ENCODE results near the gene SHMT1.
"Not testable (repeated sequence)": the region's sequence is repeated elsewhere in the genome, so short reads cannot be mapped to it uniquely, and the experiment has no call there.

SHMT1 gene

DNA sequence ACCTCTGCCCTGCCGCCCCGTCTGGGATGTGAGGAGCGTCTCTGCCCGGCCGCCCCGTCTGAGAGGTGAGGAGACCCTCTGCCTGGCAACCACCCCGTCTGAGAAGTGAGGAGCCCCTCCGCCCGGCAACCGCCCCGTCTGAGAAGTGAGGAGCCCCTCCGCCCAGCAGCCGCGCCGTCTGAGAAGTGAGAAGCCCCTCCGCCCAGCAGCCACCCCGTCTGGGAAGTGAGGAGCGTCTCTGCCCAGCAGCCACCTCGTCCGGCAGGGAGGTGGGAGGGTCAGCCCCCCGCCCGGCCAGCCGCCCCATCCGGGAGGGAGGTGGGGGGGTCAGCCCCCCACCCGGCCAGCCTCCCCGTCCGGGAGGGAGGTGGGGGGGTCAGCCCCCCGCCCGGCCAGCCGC lies 65.3 kb downstream of the SHMT1 start:
- not testable (repeated sequence) for H3K4me1 ChIP-seq (ENCODE audit: control insufficient read depth, insufficient read depth, low read length); H3K4me3 ChIP-seq (ENCODE audit: low read length); H3K9me3 ChIP-seq (ENCODE audit: control insufficient read depth, low read length); H3K27me3 ChIP-seq (ENCODE audit: control insufficient read depth, insufficient read depth, low read length); H3K9ac ChIP-seq (ENCODE audit: low read length)
- H3K36me3 ChIP-seq (ENCODE audit: control insufficient read depth, insufficient read depth, low read length): peaks cover 14% of the 10 kb centered on the region

DNA sequence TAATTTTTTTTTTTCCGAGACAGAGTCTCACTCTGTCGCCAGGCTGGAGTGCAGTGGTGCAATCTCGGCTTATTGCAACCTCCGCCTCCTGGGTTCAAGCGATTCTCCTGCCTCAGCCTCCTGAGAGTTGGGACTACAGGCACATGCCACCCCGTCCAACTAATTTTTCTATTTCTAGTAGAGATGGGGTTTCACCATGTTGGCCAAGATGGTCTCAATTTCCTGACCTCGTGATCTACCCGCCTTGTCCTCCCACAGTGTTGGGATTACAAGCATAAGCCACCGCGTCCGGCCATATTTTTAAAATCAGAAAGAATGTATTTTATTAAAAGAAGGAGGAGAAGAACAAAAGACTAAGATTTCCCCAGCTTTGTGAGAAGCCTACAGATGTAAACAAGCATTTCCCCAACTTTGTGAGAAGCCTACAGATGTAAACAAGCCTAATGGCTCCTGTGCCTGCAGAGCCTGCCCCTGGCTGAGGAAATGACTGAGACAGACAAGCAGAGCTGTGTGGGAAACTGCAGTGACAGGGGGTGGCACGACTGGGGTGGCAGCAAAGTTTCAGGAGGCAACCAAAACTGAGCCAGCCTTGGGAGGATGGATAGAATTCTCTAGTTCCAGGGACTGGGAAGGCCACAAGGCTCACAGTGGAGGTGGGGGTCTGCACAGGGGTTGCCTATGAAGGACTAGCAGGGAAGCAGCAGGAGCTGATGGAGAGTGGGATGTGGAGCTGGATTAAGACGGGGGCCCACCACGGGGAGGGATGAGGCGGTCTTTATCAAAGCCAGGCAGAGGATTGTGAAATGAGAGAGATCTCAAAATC lies 71.4 kb downstream of the SHMT1 start:
- no peak overlapping the region for H3K4me3 ChIP-seq (ENCODE audit: low read length)
- no peak overlapping the region for H3K9ac ChIP-seq (ENCODE audit: low read length)
- H3K27me3 ChIP-seq (ENCODE audit: control insufficient read depth, insufficient read depth, low read length): no peaks in the 10 kb centered on the region
- no peaks in the 10 kb centered on the region for H3K9me3 ChIP-seq (ENCODE audit: control insufficient read depth, low read length)
- H3K36me3 ChIP-seq (ENCODE audit: control insufficient read depth, insufficient read depth, low read length): peaks cover 7% of the 10 kb centered on the region
- H3K4me1 ChIP-seq (ENCODE audit: control insufficient read depth, insufficient read depth, low read length): no peaks in the 10 kb centered on the region

DNA sequence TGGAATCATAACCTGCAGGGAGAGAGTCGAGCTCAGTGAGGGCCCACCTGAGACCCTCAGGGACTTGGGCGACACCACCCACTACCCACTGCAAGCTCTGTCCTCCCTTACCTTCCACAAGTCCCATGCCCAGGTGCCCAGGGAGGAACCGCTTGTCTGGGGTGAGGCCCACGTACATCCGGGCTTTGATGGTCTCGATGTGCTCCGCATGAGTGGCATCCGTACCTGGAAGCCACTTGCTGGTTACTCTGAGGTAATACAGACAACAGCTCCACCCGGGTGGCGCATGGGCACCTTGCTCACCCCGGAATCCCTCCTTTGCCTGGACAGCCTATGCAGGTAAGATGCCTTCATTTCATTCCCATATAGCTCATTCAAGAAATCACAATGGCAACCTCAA lies 78.1 kb downstream of the SHMT1 start:
- Histone ChIP-seq H3K4me1 (ENCODE audit: control insufficient read depth, insufficient read depth, low read length) (no peaks in the 10 kb centered on the region), H3K36me3 (ENCODE audit: control insufficient read depth, insufficient read depth, low read length) (peaks cover 9% of the 10 kb centered on the region), H3K4me3 (ENCODE audit: low read length) (no peak overlapping the region), H3K9me3 (ENCODE audit: control insufficient read depth, low read length) (no peaks in the 10 kb centered on the region), H3K27me3 (ENCODE audit: control insufficient read depth, insufficient read depth, low read length) (no peaks in the 10 kb centered on the region), H3K9ac (ENCODE audit: low read length) (no peak overlapping the region)

DNA sequence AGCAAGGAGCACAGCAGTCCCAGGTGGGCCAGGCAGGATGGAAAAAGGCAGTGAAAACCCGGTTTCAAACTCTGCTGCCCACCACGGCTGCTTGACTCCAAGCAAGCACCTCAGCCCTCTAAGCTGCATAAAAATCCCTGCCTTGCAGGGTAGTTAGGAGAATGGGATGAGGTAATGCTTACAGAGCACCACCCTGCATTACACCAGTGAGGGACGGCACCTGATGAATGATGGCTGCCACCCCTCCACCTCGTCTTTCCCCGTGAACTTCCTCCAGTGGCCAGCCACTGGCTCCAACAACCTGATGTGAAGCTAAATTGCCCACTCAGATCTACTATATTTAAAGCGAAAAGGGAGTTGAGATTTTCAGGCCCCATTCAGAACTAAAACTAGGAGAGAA lies 81.6 kb downstream of the SHMT1 start:
- H3K9ac ChIP-seq (ENCODE audit: low read length): no peak overlapping the region
- peaks cover 12% of the 10 kb centered on the region for H3K36me3 ChIP-seq (ENCODE audit: control insufficient read depth, insufficient read depth, low read length)
- H3K4me1 ChIP-seq (ENCODE audit: control insufficient read depth, insufficient read depth, low read length): no peaks in the 10 kb centered on the region
- no peaks in the 10 kb centered on the region for H3K27me3 ChIP-seq (ENCODE audit: control insufficient read depth, insufficient read depth, low read length)
- H3K9me3 ChIP-seq (ENCODE audit: control insufficient read depth, low read length): no peaks in the 10 kb centered on the region
- no peak overlapping the region for H3K4me3 ChIP-seq (ENCODE audit: low read length)

DNA sequence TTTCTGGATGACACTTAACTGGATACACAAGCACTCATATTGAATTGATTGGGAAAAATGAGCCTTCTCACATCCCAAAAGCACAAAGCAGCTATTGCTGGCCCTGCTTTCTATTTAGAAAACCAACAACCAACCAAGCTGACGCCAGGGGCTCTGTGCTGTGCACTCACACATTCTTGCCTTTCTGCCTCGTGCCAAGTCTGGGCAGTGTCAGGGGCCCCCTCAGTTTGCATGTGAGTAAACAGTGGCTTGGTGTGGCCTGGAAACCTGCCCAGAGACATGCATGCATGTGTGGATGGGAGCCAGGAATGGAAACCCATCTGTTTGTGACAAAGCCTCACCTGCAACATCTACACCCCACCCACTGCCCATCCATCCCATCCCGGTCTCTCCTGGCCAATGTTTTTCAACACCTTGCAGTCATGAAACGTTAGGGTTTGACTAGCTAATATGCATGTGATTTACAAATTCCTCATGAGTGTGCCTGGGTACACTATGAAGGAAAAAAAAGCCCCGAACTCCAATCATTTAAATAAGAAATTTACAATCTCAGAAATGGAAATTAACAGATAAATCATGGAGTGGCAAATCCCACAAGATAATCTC lies 82.5 kb downstream of the SHMT1 start:
- Histone ChIP-seq H3K4me1 (ENCODE audit: control insufficient read depth, insufficient read depth, low read length) (no peaks in the 10 kb centered on the region), H3K4me3 (ENCODE audit: low read length) (no peak overlapping the region), H3K9me3 (ENCODE audit: control insufficient read depth, low read length) (no peaks in the 10 kb centered on the region), H3K36me3 (ENCODE audit: control insufficient read depth, insufficient read depth, low read length) (peaks cover 12% of the 10 kb centered on the region), H3K27me3 (ENCODE audit: control insufficient read depth, insufficient read depth, low read length) (no peaks in the 10 kb centered on the region), H3K9ac (ENCODE audit: low read length) (no peak overlapping the region)

DNA sequence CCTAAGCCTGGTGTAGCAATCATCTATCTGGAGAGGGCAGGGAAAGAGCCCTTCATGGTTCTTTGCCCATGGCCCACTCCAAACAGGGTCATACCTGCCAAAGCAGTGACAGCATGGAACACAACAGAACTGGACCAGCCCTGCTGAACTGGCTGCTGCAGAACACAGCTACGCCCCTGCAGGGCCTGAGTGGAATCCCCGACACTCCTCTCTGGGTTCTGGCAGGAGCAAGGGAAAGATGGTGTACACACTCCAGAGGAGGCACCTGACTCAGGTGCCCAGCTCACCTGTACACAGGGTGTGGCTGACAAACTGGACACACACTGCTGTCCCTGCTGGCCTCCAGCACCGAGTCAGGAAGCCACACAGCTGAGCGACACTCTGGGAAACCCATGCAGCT lies 83.1 kb downstream of the SHMT1 start:
- H3K9me3 ChIP-seq (ENCODE audit: control insufficient read depth, low read length): no peaks in the 10 kb centered on the region
- no peak overlapping the region for H3K4me3 ChIP-seq (ENCODE audit: low read length)
- no peak overlapping the region for H3K9ac ChIP-seq (ENCODE audit: low read length)
- peaks cover 12% of the 10 kb centered on the region for H3K36me3 ChIP-seq (ENCODE audit: control insufficient read depth, insufficient read depth, low read length)
- H3K4me1 ChIP-seq (ENCODE audit: control insufficient read depth, insufficient read depth, low read length): no peaks in the 10 kb centered on the region
- no peaks in the 10 kb centered on the region for H3K27me3 ChIP-seq (ENCODE audit: control insufficient read depth, insufficient read depth, low read length)

DNA sequence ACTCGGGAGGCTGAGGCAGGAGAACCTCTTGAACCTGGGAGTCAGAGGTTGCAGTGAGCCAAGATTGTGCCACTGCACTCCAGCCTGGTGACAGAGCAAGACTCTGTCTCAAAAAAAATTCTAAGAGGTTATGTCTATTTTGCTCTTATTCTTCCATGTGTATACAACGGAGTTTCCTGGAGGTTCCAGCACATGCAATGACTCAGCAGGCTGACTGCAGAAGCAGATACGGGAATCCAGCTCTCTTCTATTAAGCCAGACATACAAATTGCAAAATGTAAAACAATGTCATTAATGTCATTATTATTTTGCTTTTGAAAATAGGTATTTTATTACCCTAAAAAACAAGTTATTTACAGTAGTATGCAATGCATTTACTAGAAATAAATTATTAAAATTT lies 84.5 kb downstream of the SHMT1 start:
- Histone ChIP-seq H3K9ac (ENCODE audit: low read length) (no peak overlapping the region), H3K27me3 (ENCODE audit: control insufficient read depth, insufficient read depth, low read length) (no peaks in the 10 kb centered on the region), H3K9me3 (ENCODE audit: control insufficient read depth, low read length) (no peaks in the 10 kb centered on the region), H3K4me1 (ENCODE audit: control insufficient read depth, insufficient read depth, low read length) (no peaks in the 10 kb centered on the region), H3K4me3 (ENCODE audit: low read length) (no peak overlapping the region), H3K36me3 (ENCODE audit: control insufficient read depth, insufficient read depth, low read length) (peaks cover 18% of the 10 kb centered on the region)
